Suprapubic skin (tissue), 3 donors: ENCODE measurements around the gene TEX38.

Experiments used
- CTCF ChIP-seq, 2 donors: fragments of 200-600 bp in 1 of 2; fragments of 450-650 bp in 1 of 2; sonication (generic) in 1 of 2; IDR thresholded peaks; one replicate each; pipeline ENCODE4 v1.5.1; 2016 to 2019; ENCODE audit warnings: antibody characterized with exemption in 2 of 2, mild to moderate bottlenecking in 1 of 2, moderate library complexity in 1 of 2
- EP300 ChIP-seq: sonication (generic); formaldehyde crosslinking; IDR thresholded peaks from one replicate; pipeline ENCODE4 v1.6.1; 2017; ENCODE audit warnings: antibody characterized with exemption
- POLR2A ChIP-seq, 2 donors: fragments of 450-650 bp; IDR thresholded peaks; one replicate each; pipeline ENCODE4 v1.6.1; 2017; ENCODE audit warnings: antibody characterized with exemption in 2 of 2, mild to moderate bottlenecking in 2 of 2, moderate library complexity in 2 of 2

- TF ChIP-seq POLR2A (IDR thresholded peaks at IDR 0.05) (no peak), EP300 (no peak), CTCF (IDR thresholded peaks at IDR 0.05) (no peak)
These were observed 47.7 kb upstream of the TEX38 start for GRCh38 chr1:46623743-46624644.
